G401.6 (cell line): ENCODE measurements around the gene LENG1.

Source experiments
- FAIRE-seq: peaks from 2 replicates; lab custom pipeline; 2012; peaks lifted over from hg19 to GRCh38; lab: Jason Lieb, UNC

Gene LENG1

GRCh38 chr19:54137699-54138488 lies 21.6 kb downstream of the LENG1 start, which contains the start of gene CNOT3:
Gene CNOT3 (plus strand): TSS chr19:54137762. CDS start chr19:54142979, 5,217 bp downstream.
- FAIRE-seq = no peak

DNA sequence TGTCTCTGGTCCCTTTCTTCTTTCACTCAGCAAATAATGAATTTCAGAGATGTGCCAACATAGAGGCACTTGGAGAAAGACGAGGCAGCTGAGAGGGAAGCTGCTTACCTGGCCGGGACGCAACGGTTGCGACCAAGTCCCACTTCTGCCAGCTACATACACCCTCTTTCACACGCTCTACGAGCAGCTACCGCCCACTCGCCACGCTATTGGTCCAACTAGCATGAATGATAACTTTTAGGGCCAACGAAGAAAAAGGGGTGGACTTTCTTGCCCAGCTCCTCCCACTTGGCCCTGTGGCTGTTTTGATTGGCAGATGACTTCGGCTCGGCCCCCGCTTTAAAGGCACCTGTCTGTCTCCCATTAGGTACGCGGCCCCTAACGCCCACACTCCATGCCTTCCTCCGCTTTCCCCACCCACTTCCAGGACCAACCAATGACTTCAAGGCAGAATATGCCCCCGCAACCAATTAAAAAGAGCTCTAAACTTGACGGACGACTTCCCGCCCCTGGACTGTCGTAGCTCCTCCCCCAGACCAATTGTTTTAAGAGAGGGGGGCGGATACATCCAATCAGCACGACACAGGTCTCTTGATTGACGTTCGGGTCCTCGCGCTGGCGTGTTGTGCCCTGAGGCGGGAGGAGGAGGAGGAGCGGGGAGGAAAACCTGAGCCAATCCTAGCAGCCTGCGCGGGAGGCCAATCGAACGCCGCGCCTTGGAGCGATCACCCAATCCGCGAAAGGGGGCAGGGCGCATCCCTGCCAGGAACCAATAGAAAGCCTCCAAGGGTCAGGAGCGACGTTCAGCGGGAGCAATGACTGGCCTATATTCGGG lies 22.4 kb downstream of the LENG1 start:
- FAIRE-seq = peak; percentile 100

DNA sequence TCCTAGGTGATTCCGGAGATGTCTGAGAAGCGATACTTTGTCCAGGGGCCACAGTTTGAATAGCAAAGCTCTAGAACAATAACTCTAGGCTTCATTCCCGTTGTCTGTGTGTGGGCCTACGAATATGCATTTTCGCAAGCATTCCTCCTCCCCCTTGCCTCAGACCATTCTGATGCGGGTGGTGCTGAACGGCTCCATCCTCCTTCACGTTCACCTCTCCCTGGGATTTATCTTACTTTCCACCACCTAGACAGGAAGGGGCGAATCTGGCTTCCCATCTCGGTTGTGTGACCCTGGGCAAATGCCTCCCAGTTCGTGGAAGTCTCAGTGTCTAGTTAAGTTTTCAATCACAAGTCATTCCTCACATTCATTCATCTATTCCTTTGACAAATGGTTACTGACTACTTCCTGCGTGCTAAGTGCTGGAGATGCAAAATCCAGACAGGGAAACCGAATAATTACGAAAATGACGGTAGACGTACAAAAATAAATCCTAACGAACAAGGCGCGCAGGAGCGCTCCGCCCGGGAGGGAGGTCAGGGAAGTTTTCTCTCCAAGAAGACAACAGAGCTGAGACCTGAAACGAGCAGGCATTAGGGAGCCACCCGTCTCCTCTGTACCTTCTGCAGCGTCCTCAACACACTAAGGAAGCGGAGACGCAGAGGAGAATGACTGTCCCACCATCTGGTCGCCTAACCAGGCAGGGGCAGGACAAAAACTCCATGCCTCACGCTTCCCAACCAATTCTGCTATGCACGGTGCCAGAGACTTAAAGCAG lies 23.2 kb downstream of the LENG1 start:
- FAIRE-seq = no peak

- FAIRE-seq = no peak
Observed at GRCh38 chr19:54133957-54134590, 25.4 kb downstream of the LENG1 start.

DNA sequence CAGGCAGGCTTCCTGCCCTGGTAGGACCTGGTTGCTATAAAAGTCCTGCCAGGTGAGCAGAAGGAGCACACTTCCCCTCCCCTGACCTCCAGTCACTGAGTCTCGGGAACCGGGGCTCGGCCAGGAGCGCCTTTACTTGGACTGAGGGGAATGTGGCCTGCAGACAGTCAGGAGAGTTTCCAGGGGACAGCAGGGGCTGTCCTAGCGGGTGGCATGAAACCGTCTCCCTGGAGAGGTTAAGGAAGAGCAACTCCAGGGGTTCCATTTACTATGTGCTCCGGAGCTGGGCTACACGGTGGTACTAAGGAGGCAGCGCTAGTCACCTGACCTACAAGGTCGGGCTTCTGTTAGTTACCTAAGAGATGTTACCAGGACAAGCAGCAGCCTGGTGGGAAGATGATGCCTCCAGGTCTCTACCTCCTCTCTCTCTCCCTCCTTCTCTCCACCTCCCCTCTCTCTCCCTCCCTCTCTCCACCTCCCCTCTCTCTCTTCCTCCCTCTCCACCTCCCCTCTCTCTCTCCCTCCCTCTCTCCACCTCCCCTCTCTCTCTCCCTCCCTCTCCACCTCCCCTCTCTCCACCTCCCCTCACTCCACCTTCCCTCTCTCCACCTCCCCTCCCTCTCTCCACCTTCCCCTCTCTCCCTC lies 26.1 kb downstream of the LENG1 start:
- FAIRE-seq = no peak

- FAIRE-seq = no peak
Observed at GRCh38 chr19:54129617-54129996, 29.9 kb downstream of the LENG1 start.

GRCh38 chr19:54128796-54129616 lies 30.5 kb downstream of the LENG1 start:
- no peak for FAIRE-seq

GRCh38 chr19:54128441-54128725 lies 31.1 kb downstream of the LENG1 start:
- FAIRE-seq = no peak

DNA sequence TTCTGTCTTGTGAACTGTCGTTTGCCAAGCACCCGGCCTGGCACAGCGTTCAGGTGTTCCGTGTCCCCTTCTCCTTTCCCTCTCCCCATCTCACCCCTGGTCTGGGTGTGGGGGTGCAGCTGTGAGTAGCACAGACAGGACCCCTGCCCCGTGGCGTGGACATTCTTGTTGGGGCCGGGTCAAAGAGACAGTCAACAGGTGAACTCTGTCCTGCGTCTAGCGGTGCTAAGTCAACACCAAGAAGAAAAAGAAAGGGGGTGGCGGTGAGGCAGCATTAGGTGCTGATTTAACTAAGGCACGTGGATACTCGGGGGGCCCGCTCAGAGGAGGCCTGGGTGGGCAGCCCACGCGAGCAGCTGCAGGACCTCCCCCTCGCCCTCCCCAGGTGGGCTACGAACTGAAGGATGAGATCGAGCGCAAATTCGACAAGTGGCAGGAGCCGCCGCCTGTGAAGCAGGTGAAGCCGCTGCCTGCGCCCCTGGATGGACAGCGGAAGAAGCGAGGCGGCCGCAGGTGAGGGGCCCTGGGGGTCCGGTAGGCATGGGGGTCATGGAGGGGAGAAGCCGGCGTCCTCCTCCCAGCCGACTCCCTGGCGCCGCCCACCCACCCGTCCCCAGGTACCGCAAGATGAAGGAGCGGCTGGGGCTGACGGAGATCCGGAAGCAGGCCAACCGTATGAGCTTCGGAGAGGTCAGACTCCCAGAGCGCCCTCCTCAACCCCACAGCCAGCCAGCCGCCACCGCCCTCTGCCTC lies 31.7 kb downstream of the LENG1 start:
- no peak for FAIRE-seq

DNA sequence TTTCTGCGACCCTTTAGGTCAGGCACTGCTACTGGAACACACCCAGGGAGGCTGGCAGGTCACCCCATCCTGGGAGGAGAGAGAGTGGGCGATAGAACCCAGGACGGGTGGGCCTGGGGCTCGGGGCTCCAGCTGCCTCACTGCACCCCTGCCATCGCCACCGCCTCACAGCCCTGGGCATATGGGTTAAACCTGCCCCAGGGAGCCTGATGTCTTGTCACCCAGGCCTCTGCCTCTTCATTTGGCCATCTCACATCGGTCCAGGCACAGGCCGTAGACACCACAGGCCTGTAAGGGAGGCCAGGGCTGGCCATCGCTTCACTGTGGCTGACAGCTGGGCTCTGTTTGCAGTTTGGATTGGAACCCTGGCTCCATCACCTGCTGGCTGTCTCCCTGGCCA lies 33.8 kb downstream of the LENG1 start:
- FAIRE-seq = no peak

DNA sequence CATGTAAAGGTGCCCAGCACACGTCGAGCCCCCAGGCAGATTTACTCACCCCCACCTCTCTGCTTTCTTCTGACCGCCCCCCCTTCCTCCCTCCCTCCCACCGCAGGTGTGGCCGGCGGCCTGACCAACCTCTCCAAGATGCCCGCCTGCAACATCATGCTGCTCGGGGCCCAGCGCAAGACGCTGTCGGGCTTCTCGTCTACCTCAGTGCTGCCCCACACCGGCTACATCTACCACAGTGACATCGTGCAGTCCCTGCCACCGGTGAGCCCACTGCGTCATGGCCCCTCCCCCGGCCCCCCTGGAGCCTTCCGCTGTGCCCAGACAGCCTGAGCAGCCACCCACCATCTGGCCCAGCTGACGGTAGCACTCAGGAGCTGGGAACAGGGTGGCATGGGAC lies 35.1 kb downstream of the LENG1 start:
- no peak for FAIRE-seq

- FAIRE-seq = no peak
Observed at GRCh38 chr19:54123682-54124081, 35.8 kb downstream of the LENG1 start.

DNA sequence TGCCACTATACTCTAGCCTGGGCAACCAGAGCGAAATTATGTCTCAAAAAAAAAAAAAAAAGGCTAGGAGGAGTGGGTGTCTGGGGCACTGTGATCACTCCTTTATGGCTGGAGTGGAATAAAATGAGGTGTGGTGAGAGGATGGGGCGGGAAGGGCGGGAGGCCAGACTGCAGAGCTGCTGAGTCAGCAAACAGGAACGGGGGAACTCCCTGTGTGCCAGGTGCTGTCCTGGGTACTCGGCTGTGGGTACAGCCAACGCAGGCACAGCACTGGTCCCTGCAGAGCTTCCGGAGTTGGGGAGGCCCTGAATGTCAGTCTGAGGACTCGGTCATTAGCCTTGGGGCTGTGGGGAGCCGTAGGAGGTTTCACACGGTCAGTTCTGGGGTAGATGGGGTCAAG lies 38.3 kb downstream of the LENG1 start:
- no peak for FAIRE-seq

- peak; percentile 91 for FAIRE-seq
Observed at GRCh38 chr19:54115109-54116063, 44.1 kb downstream of the LENG1 start, which contains the start of the genes PRPF31 and TFPT. Gene PRPF31 (plus strand): TSS chr19:54115754. CDS start chr19:54118279, 2,525 bp downstream. Gene TFPT (minus strand): TSS chr19:54115657. CDS start chr19:54115269, 388 bp downstream.

- no peak for FAIRE-seq
Observed at GRCh38 chr19:54114340-54115108, 45.0 kb downstream of the LENG1 start.

- no peak for FAIRE-seq
Observed at GRCh38 chr19:54109651-54110050, 49.9 kb downstream of the LENG1 start.

GRCh38 chr19:54108496-54108895 lies 51.0 kb downstream of the LENG1 start:
- no peak for FAIRE-seq

- no peak for FAIRE-seq
Observed at GRCh38 chr19:54107876-54108490, 51.5 kb downstream of the LENG1 start.
